ENCODE results near the gene CKAP2L.

Gene CKAP2L

DNA sequence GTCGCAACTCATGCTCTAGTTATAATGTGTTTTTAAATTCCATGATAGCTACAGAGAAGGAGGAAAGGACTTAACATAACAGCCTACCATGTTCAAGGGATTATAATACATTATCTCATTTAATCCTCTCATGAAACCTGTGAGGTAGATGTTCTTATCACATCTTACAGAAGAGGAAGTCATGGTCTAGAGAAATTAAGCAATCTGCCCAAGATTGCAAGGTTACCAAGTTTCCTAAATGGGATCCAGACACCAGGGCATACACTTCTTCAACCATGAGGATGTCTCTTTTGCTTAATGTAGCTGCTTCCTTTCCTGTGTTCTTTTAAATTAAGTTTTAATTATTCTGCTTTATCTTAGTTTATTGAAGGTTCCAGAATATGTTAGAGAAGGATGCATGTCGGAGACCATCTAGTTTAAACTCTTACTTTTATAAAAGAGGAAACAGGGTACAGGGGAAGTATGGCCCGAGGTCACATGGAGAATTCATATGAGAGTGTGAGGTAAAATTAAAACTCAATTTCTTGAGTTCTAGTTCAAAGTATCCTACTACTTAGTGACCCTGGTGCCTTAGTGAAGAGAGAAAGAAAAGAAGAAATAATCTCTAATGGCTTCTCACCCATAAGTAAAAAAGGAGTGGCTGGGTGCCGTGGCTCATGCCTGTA is 23.5 kb upstream of the CKAP2L start:
- TF ChIP-seq NFRKB (IDR thresholded peaks at IDR 0.05) (no peak), CTBP1 (IDR thresholded peaks at IDR 0.05; ENCODE audit: borderline replicate concordance) (no peak), FOXM1 (IDR thresholded peaks at IDR 0.05; ENCODE audit: borderline replicate concordance) (no peak), FOXK2 (IDR thresholded peaks at IDR 0.05) (no peak), ZNF384 (IDR thresholded peaks at IDR 0.05) (no peak), ELF4 (IDR thresholded peaks at IDR 0.05) (no peak), LEF1 (IDR thresholded peaks at IDR 0.05; ENCODE audit: borderline replicate concordance) (no peak)
- TF ChIP-seq, protein P1, sequence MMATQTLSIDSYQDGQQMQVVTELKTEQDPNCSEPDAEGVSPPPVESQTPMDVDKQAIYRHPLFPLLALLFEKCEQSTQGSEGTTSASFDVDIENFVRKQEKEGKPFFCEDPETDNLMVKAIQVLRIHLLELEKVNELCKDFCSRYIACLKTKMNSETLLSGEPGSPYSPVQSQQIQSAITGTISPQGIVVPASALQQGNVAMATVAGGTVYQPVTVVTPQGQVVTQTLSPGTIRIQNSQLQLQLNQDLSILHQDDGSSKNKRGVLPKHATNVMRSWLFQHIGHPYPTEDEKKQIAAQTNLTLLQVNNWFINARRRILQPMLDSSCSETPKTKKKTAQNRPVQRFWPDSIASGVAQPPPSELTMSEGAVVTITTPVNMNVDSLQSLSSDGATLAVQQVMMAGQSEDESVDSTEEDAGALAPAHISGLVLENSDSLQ (IDR thresholded peaks at IDR 0.05) = no peak
- DNase-seq (ENCODE audit: extremely low spot score) = no peak
- POLR2A ChIA-PET = no interaction called here
- CTCF ChIA-PET = no interaction called here

DNA sequence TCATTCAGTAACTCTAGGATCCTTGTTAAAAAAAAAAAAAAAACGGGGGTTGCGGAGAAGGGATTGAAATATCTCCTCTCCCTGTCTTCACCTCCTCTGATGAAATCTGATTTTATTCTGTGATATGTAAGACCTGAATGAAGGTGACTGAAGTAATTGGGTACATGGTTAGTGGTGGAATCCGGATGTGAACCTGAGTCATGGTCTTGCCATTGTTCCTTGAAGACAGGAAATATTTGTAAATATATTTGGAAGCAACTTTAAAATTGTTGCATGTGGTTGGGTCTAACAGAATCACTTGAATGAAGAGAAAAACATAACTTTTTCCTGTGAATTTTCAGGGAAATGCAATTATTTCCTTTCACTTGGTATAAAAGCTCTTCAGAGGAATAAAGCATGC is 22.9 kb upstream of the CKAP2L start:
- POLR2A ChIA-PET = no interaction called here
- no peak for DNase-seq (ENCODE audit: extremely low spot score)
- TF ChIP-seq FOXK2 (IDR thresholded peaks at IDR 0.05) (no peak), FOXM1 (IDR thresholded peaks at IDR 0.05; ENCODE audit: borderline replicate concordance) (no peak), NFRKB (IDR thresholded peaks at IDR 0.05) (no peak), LEF1 (IDR thresholded peaks at IDR 0.05; ENCODE audit: borderline replicate concordance) (no peak), ZNF384 (IDR thresholded peaks at IDR 0.05) (no peak), BHLHE40 (IDR thresholded peaks at IDR 0.05; ENCODE audit: borderline replicate concordance) (no peak), SP1 (IDR thresholded peaks at IDR 0.05) (no peak), FOXA1 (IDR thresholded peaks at IDR 0.05) (no peak), ELF4 (IDR thresholded peaks at IDR 0.05) (no peak), CTBP1 (IDR thresholded peaks at IDR 0.05; ENCODE audit: borderline replicate concordance) (no peak), HDGF (IDR thresholded peaks at IDR 0.05; ENCODE audit: borderline replicate concordance) (no peak), ARNT (IDR thresholded peaks at IDR 0.05) (no peak), L3MBTL2 (conservative IDR thresholded peaks at IDR 0.05) (no peak), TARDBP (IDR thresholded peaks at IDR 0.05) (no peak), SUZ12 (IDR thresholded peaks at IDR 0.05) (no peak)
- TF ChIP-seq, protein P1 (IDR thresholded peaks at IDR 0.05) = no peak
- CTCF ChIA-PET = no interaction called here

DNA sequence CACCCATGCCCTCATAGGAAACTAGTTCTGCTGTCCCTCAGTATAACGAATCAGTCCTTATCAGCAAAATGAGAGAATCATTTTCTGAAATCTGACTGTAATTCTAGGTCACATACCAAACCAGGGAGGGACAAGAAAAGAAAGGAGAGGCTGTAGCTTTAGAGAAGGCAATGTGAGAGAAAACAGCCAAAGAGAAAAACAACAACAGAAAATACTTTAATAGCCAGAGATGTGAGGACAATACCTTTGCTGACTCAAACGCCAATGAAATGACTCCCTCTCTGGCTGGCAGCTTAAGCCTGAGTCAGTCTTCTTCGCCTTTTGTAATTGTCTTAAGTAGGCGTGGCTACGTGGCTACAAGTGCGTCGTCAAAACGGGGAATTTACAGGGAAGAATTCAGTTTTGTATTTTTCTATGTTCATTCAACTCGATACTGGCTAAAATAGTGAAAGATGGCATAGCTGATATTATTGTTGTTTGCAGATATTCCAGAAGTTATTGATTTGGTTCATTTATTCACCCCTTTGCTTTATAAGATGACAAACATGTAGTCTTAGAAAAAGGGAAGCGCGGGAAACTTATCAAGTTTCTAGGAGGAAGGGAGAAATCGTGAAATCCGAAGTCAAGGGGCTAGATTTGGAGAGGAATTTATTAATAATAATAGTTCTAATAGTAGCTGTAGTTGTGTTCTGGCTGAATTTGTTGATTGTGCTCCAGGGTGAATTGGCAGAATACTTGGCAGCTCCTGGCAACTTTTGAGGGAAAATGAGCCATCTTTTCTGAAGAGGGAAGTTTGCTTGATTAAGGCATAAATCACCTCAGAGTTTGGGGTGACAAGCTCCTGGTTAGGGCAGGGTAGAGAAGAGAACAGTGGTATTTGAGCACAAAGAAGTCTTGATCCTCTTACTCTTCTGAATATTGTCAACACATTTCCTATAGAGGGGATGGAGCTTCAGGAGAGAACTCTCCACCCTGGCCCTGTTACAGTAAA is 20.1 kb upstream of the CKAP2L start, which contains the start of gene IL1A:
TSS of gene IL1A (minus strand) at position 295 of the 991 bp plus-strand sequence. CDS start 723 bp downstream, outside the sequence.
- CTCF ChIA-PET = no interaction called here
- POLR2A ChIA-PET = no interaction called here

DNA sequence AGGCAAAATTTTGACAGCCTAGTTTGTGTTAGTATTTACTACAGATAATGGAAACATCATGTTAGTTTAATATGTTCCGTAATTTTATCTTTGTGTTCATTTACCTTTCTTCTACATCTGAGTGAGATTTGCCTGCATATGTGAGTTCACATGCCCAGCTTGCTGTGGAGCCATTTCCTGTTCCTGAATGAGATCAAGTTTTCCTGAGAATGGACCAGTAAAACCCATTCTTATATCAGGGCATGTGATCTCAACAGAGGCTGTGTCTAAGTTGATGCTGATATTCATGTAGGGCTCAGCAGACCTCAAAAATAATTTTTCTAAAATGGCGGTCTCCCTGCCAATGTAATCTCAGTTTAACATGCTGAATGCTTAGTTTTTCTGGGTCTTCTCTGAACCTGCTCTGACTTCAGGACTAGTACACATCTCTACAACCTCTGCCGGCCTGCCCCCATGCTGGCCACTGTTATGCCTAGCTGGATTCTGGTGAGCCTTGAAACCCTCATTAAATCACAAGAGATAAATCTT is 18.8 kb upstream of the CKAP2L start:
- CTCF ChIA-PET = no interaction called here
- DNase-seq (ENCODE audit: extremely low spot score) = no peak

More for the DNA sequence above, 20.1 kb upstream of the CKAP2L start, which contains the start of gene IL1A:
- no peak for TF ChIP-seq SUZ12 (IDR thresholded peaks at IDR 0.05)
- no peak for TF ChIP-seq L3MBTL2 (conservative IDR thresholded peaks at IDR 0.05)
- no peak for TF ChIP-seq LEF1 (IDR thresholded peaks at IDR 0.05; ENCODE audit: borderline replicate concordance)
- DNase-seq (ENCODE audit: extremely low spot score) = no peak

DNA sequence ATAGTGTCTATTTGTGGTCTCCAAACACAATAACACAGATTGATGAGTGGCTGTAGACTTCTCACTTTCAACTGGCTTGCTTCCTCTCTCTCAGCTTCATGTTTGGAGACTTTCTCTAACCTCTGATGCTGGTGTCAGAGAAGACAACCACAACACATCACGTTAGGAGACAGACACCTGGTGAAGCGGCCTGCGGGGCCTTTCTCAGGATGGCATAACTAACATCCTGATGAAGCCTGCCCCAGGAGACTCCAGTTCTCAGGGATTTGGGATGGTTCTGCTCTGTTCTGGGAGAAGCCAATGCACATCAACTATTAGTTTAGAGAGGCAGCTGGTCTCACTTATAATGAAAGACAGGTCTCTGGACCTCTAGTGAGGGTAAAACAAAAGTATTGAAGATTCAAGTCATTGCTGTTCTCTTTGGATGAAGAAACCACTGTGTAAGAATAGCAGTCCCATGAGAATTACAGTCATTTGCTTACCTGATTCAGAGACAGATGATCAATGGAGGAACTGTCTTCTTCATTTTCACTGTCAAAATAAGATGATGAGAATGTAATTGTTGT is 17.9 kb upstream of the CKAP2L start:
- TF ChIP-seq TARDBP (IDR thresholded peaks at IDR 0.05) = no peak
- no peak for TF ChIP-seq FOXK2 (IDR thresholded peaks at IDR 0.05)
- TF ChIP-seq HDGF (IDR thresholded peaks at IDR 0.05; ENCODE audit: borderline replicate concordance) = no peak
- no peak for TF ChIP-seq L3MBTL2 (conservative IDR thresholded peaks at IDR 0.05)
- no peak for TF ChIP-seq SUZ12 (IDR thresholded peaks at IDR 0.05)
- no peak for TF ChIP-seq CTBP1 (IDR thresholded peaks at IDR 0.05; ENCODE audit: borderline replicate concordance)
- ChIA-PET CTCF (no interaction called here), POLR2A (no interaction called here)
- DNase-seq (ENCODE audit: extremely low spot score) = no peak

More for the DNA sequence above, 18.8 kb upstream of the CKAP2L start:
- TF ChIP-seq, protein P1 (IDR thresholded peaks at IDR 0.05) = no peak
- TF ChIP-seq LEF1 (IDR thresholded peaks at IDR 0.05; ENCODE audit: borderline replicate concordance) (no peak), FOXK2 (IDR thresholded peaks at IDR 0.05) (no peak), L3MBTL2 (conservative IDR thresholded peaks at IDR 0.05) (no peak), FOXM1 (IDR thresholded peaks at IDR 0.05; ENCODE audit: borderline replicate concordance) (no peak), HDGF (IDR thresholded peaks at IDR 0.05; ENCODE audit: borderline replicate concordance) (no peak), NFRKB (IDR thresholded peaks at IDR 0.05) (no peak), BHLHE40 (IDR thresholded peaks at IDR 0.05; ENCODE audit: borderline replicate concordance) (no peak), SUZ12 (IDR thresholded peaks at IDR 0.05) (no peak), TARDBP (IDR thresholded peaks at IDR 0.05) (no peak), SP1 (IDR thresholded peaks at IDR 0.05) (no peak), CTBP1 (IDR thresholded peaks at IDR 0.05; ENCODE audit: borderline replicate concordance) (no peak), ELF4 (IDR thresholded peaks at IDR 0.05) (no peak), ARNT (IDR thresholded peaks at IDR 0.05) (no peak), ZNF384 (IDR thresholded peaks at IDR 0.05) (no peak), FOXA1 (IDR thresholded peaks at IDR 0.05) (no peak)
- POLR2A ChIA-PET = no interaction called here
